GM19025 (cell line): Measurements from ENCODE around the gene ATAT1.
A peak's percentile ranks its signal among the peaks of the same experiment; 100 is the strongest.

Experiments used
- ATAC-seq: cut with Tn5 transposase; IDR thresholded peaks from one replicate; pipeline ENCODE4 v1.9.1; 2021; ENCODE audit warnings: mild to moderate bottlenecking, low read depth, moderate library complexity; ENCODE audit not compliant: unreplicated experiment

ATAT1 gene

GRCh38 chr6:30612687-30613248 lies 13.9 kb upstream of the ATAT1 start:
- ATAC-seq = no peak

- ATAC-seq = no peak
Observed at GRCh38 chr6:30613251-30614043, 13.2 kb upstream of the ATAT1 start.

- ATAC-seq = no peak
Observed at GRCh38 chr6:30614044-30614842, 12.4 kb upstream of the ATAT1 start.

- peak; percentile 25 for ATAC-seq
Observed at GRCh38 chr6:30614843-30615218, 11.8 kb upstream of the ATAT1 start.

- ATAC-seq = no peak
Observed at GRCh38 chr6:30615219-30615957, 11.3 kb upstream of the ATAT1 start.

GRCh38 chr6:30615958-30616810 lies 10.5 kb upstream of the ATAT1 start:
- no peak for ATAC-seq

- peak; percentile 77 for ATAC-seq
Observed at GRCh38 chr6:30616811-30617564, 9.7 kb upstream of the ATAT1 start, which contains the start of gene PPP1R10. Gene PPP1R10 (minus strand): TSS chr6:30617243. CDS start chr6:30609944, 7,299 bp downstream.

GRCh38 chr6:30617565-30618269 lies 9.0 kb upstream of the ATAT1 start, which contains the start of gene MRPS18B:
Gene MRPS18B (plus strand): TSS chr6:30617840. CDS start chr6:30617866, 26 bp downstream.
- ATAC-seq = peak; percentile 75

GRCh38 chr6:30618270-30618797 lies 8.3 kb upstream of the ATAT1 start:
- ATAC-seq = no peak

GRCh38 chr6:30619561-30619960 lies 7.1 kb upstream of the ATAT1 start:
- ATAC-seq = no peak

GRCh38 chr6:30625511-30625910 lies 1.2 kb upstream of the ATAT1 start:
- ATAC-seq = no peak

GRCh38 chr6:30635834-30636233 lies 9.2 kb downstream of the ATAT1 start:
- ATAC-seq = no peak

- ATAC-seq = no peak
Observed at GRCh38 chr6:30640481-30640880, 13.8 kb downstream of the ATAT1 start.

- no peak for ATAC-seq
Observed at GRCh38 chr6:30641048-30641447, 14.4 kb downstream of the ATAT1 start.

GRCh38 chr6:30643656-30644055 lies 17.0 kb downstream of the ATAT1 start:
- no peak for ATAC-seq

GRCh38 chr6:30644769-30645168 lies 18.1 kb downstream of the ATAT1 start:
- no peak for ATAC-seq

GRCh38 chr6:30645989-30646388 lies 19.3 kb downstream of the ATAT1 start:
- ATAC-seq = no peak
